HL-60/S4 (cell line): ENCODE data around the gene UGT1A7.
"Not testable (repeated sequence)": the region's sequence is repeated elsewhere in the genome, so short reads cannot be mapped to it uniquely, and the experiment has no call there.

Experiments
- in situ Hi-C: fragments of 300-500 bp; cut with MboI; formaldehyde crosslinking; loops from 2 replicates; pipeline ENCODE4 v1.14.3; 2022; ENCODE audit warnings: low sequenced_read_pairs

Gene UGT1A7

GRCh38 chr2:233711312-233712008, 29.8 kb downstream of the UGT1A7 start:
- in situ Hi-C loops: no loop called here

GRCh38 chr2:233712611-233713261, 31.0 kb downstream of the UGT1A7 start, which contains the start of gene UGT1A5:
UGT1A5 (plus strand) TSS chr2:233712907; CDS start chr2:233712992, 85 bp downstream.
- in situ Hi-C loops: no loop called here

GRCh38 chr2:233713262-233713615, 31.5 kb downstream of the UGT1A7 start:
- in situ Hi-C loops: no loop called here

- in situ Hi-C loops: no loop called here
Measured at GRCh38 chr2:233714121-233714520, 32.4 kb downstream of the UGT1A7 start.

- in situ Hi-C loops: no loop called here
Measured at GRCh38 chr2:233718552-233718951, 36.9 kb downstream of the UGT1A7 start, which contains the start of gene UGT1A4. UGT1A4 (plus strand) TSS chr2:233718736; CDS start chr2:233718821, 85 bp downstream.

GRCh38 chr2:233728723-233729301, 47.1 kb downstream of the UGT1A7 start, which contains the start of gene UGT1A3:
UGT1A3 (plus strand) TSS chr2:233729042; CDS start chr2:233729127, 85 bp downstream.
- in situ Hi-C loops: no loop called here

GRCh38 chr2:233736868-233737653, 55.4 kb downstream of the UGT1A7 start:
- in situ Hi-C loops: not testable (repeated sequence)

- in situ Hi-C loops: no loop called here
Measured at GRCh38 chr2:233740870-233741269, 59.2 kb downstream of the UGT1A7 start.

GRCh38 chr2:233743464-233744259, 62.0 kb downstream of the UGT1A7 start:
- in situ Hi-C loops: no loop called here

- in situ Hi-C loops: no loop called here
Measured at GRCh38 chr2:233745073-233745755, 63.5 kb downstream of the UGT1A7 start.

GRCh38 chr2:233745838-233746237, 64.1 kb downstream of the UGT1A7 start:
- in situ Hi-C loops: not testable (repeated sequence)

- in situ Hi-C loops: no loop called here
Measured at GRCh38 chr2:233746475-233747282, 65.0 kb downstream of the UGT1A7 start.

- in situ Hi-C loops: no loop called here
Measured at GRCh38 chr2:233747283-233747544, 65.5 kb downstream of the UGT1A7 start.

GRCh38 chr2:233750689-233751088, 69.0 kb downstream of the UGT1A7 start:
- in situ Hi-C loops: not testable (repeated sequence)

GRCh38 chr2:233751212-233752009, 69.7 kb downstream of the UGT1A7 start:
- in situ Hi-C loops: not testable (repeated sequence)

GRCh38 chr2:233754872-233755611, 73.3 kb downstream of the UGT1A7 start:
- in situ Hi-C loops: no loop called here

- in situ Hi-C loops: no loop called here
Measured at GRCh38 chr2:233756429-233757081, 74.9 kb downstream of the UGT1A7 start.
